BLaER1 treated with 17β-estradiol and CSF1 and Interleukin-3, amounts not matched to agents 10 nM and 100 nM (cell line): ENCODE measurements around the gene MAPK7.

Experiments used
- H3K27ac ChIP-seq, 11 experiments: shearing (Covaris generic); formaldehyde crosslinking; 2 replicates each; pipeline ENCODE4 v1.8.1; 2022
- H3K27me3 ChIP-seq, 11 experiments: shearing (Covaris generic); formaldehyde crosslinking; 2 replicates each; pipeline ENCODE4 v1.8.1; 2022
- H3K36me3 ChIP-seq, 11 experiments: shearing (Covaris generic); formaldehyde crosslinking; 2 replicates each; pipeline ENCODE4 v1.8.1; 2022
- H3K4me1 ChIP-seq, 10 experiments: shearing (Covaris generic); formaldehyde crosslinking; 2 replicates each; pipeline ENCODE4 v1.8.1; 2022
- H3K4me2 ChIP-seq, 11 experiments: shearing (Covaris generic); formaldehyde crosslinking; 2 replicates each; pipeline ENCODE4 v1.8.1; 2022
- H3K4me3 ChIP-seq, 10 experiments: shearing (Covaris generic); formaldehyde crosslinking; 2 replicates each; pipeline ENCODE4 v1.8.1; 2022
- H3K9ac ChIP-seq, 11 experiments: shearing (Covaris generic); formaldehyde crosslinking; 2 replicates each; pipeline ENCODE4 v1.8.1; 2022
- H3K9me3 ChIP-seq, 11 experiments: shearing (Covaris generic); formaldehyde crosslinking; replicated peaks in 1 of 11; 2 replicates each; pipeline ENCODE4 v1.8.1; 2022
- H4K20me1 ChIP-seq, 11 experiments: shearing (Covaris generic); formaldehyde crosslinking; 2 replicates each; pipeline ENCODE4 v1.8.1; 2022
- Cebpa-rat ChIP-seq, 11 experiments: shearing (Covaris generic); IDR thresholded peaks; 2 replicates each; pipeline ENCODE4 v1.8.1; 2022

MAPK7 gene

DNA sequence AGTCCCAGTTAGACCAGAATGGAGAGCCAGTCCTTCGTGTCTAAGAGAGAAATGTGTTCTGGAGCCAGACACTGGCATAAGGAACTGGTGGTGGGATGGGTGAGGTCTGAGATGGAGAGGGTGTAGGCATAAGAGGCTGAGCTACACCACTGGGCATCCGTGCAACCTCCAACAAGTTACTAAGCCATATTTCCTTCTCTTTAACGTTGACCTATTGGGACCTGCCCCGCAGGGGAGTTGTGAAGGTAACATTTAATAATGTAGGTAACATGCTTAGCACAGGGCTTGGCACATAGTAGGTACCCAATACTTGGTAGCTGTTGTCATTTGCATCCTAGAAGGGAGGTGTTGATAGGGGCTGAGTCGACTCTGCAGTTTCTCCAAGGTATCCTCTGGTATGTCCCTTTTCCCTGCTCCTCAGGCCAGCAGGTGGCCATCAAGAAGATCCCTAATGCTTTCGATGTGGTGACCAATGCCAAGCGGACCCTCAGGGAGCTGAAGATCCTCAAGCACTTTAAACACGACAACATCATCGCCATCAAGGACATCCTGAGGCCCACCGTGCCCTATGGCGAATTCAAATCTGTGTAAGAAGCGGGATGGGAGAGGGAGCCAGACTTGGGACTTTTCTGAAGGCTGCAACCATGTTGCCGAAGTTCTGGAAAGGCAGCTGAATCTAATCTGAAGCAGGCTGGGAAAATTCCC, 1.2 kb downstream of the MAPK7 start:
- Histone ChIP-seq H3K9me3 (no peaks in the 10 kb centered on the region), H4K20me1 (peaks cover 0 to 54% (median 24%) of the 10 kb centered on the region in 11 experiments; a peak in 11 of 22 replicates), H3K4me2 (peak overlapping the region; percentile 85 to 100 (median 98)), H3K4me1 (peaks cover 27 to 41% (median 32%) of the 10 kb centered on the region in 10 experiments), H3K9ac (peak overlapping the region; percentile 81 to 90 (median 86); a peak in 18 of 22 replicates), H3K4me3 (peak overlapping the region; percentile 68 to 93 (median 80)), H3K36me3 (peaks cover 33 to 53% (median 47%) of the 10 kb centered on the region in 11 experiments), H3K27me3 (peaks cover 0 to under 1% (median 0%) of the 10 kb centered on the region in 11 experiments; a peak in 1 of 22 replicates), H3K27ac (peak overlapping the region in 2 of 11 experiments; percentile 76 to 94; a peak in 5 of 22 replicates)
- no peak for TF ChIP-seq Cebpa-rat (IDR thresholded peaks at IDR 0.05)

DNA sequence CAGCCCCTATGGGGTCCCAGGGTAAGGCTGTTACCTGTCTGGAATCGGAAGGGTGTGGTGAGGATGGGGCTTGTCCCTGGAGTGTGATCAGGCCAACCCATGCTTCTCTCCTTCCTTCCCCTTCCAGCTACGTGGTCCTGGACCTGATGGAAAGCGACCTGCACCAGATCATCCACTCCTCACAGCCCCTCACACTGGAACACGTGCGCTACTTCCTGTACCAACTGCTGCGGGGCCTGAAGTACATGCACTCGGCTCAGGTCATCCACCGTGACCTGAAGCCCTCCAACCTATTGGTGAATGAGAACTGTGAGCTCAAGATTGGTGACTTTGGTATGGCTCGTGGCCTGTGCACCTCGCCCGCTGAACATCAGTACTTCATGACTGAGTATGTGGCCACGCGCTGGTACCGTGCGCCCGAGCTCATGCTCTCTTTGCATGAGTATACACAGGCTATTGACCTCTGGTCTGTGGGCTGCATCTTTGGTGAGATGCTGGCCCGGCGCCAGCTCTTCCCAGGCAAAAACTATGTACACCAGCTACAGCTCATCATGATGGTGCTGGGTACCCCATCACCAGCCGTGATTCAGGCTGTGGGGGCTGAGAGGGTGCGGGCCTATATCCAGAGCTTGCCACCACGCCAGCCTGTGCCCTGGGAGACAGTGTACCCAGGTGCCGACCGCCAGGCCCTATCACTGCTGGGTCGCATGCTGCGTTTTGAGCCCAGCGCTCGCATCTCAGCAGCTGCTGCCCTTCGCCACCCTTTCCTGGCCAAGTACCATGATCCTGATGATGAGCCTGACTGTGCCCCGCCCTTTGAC, 2.4 kb downstream of the MAPK7 start:
- Histone ChIP-seq H3K4me2 (no peak overlapping the region), H3K4me3 (no peak overlapping the region), H3K4me1 (peaks cover 35 to 49% (median 43%) of the 10 kb centered on the region in 10 experiments), H3K27me3 (no peaks in the 10 kb centered on the region), H4K20me1 (peaks cover 0 to 62% (median 24%) of the 10 kb centered on the region in 11 experiments; a peak in 14 of 22 replicates), H3K27ac (no peak overlapping the region), H3K9me3 (no peaks in the 10 kb centered on the region), H3K36me3 (peaks cover 33 to 65% (median 47%) of the 10 kb centered on the region in 11 experiments), H3K9ac (no peak overlapping the region)
- no peak for TF ChIP-seq Cebpa-rat (IDR thresholded peaks at IDR 0.05)

DNA sequence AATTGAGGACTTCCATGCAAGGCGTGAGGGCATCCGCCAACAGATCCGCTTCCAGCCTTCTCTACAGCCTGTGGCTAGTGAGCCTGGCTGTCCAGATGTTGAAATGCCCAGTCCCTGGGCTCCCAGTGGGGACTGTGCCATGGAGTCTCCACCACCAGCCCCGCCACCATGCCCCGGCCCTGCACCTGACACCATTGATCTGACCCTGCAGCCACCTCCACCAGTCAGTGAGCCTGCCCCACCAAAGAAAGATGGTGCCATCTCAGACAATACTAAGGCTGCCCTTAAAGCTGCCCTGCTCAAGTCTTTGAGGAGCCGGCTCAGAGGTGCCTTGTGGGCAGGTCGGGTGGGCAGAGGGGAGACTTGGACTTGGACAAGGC, 3.1 kb downstream of the MAPK7 start:
- Histone ChIP-seq H3K27me3 (no peaks in the 10 kb centered on the region), H3K36me3 (peaks cover 33 to 67% (median 47%) of the 10 kb centered on the region in 11 experiments), H3K4me1 (peaks cover 39 to 54% (median 45%) of the 10 kb centered on the region in 10 experiments), H4K20me1 (peaks cover 0 to 62% (median 24%) of the 10 kb centered on the region in 11 experiments; a peak in 14 of 22 replicates), H3K4me3 (no peak overlapping the region), H3K27ac (no peak overlapping the region), H3K9me3 (no peaks in the 10 kb centered on the region), H3K4me2 (no peak overlapping the region), H3K9ac (no peak overlapping the region)
- TF ChIP-seq Cebpa-rat (IDR thresholded peaks at IDR 0.05): no peak

DNA sequence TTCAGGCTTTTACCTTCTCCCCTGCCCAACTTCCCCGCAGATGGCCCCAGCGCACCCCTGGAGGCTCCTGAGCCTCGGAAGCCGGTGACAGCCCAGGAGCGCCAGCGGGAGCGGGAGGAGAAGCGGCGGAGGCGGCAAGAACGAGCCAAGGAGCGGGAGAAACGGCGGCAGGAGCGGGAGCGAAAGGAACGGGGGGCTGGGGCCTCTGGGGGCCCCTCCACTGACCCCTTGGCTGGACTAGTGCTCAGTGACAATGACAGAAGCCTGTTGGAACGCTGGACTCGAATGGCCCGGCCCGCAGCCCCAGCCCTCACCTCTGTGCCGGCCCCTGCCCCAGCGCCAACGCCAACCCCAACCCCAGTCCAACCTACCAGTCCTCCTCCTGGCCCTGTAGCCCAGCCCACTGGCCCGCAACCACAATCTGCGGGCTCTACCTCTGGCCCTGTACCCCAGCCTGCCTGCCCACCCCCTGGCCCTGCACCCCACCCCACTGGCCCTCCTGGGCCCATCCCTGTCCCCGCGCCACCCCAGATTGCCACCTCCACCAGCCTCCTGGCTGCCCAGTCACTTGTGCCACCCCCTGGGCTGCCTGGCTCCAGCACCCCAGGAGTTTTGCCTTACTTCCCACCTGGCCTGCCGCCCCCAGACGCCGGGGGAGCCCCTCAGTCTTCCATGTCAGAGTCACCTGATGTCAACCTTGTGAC, 3.6 kb downstream of the MAPK7 start:
- no peak overlapping the region for H3K9ac ChIP-seq
- no peak overlapping the region for H3K4me3 ChIP-seq
- peaks cover 39 to 56% (median 45%) of the 10 kb centered on the region in 10 experiments for H3K4me1 ChIP-seq
- TF ChIP-seq Cebpa-rat (IDR thresholded peaks at IDR 0.05): no peak
- no peaks in the 10 kb centered on the region for H3K27me3 ChIP-seq
- no peaks in the 10 kb centered on the region for H3K9me3 ChIP-seq
- peaks cover 33 to 67% (median 47%) of the 10 kb centered on the region in 11 experiments for H3K36me3 ChIP-seq
- H3K27ac ChIP-seq: no peak overlapping the region
- no peak overlapping the region; a peak in 1 of 22 replicates for H3K4me2 ChIP-seq
- peaks cover 0 to 62% (median 24%) of the 10 kb centered on the region in 11 experiments; a peak in 14 of 22 replicates for H4K20me1 ChIP-seq

DNA sequence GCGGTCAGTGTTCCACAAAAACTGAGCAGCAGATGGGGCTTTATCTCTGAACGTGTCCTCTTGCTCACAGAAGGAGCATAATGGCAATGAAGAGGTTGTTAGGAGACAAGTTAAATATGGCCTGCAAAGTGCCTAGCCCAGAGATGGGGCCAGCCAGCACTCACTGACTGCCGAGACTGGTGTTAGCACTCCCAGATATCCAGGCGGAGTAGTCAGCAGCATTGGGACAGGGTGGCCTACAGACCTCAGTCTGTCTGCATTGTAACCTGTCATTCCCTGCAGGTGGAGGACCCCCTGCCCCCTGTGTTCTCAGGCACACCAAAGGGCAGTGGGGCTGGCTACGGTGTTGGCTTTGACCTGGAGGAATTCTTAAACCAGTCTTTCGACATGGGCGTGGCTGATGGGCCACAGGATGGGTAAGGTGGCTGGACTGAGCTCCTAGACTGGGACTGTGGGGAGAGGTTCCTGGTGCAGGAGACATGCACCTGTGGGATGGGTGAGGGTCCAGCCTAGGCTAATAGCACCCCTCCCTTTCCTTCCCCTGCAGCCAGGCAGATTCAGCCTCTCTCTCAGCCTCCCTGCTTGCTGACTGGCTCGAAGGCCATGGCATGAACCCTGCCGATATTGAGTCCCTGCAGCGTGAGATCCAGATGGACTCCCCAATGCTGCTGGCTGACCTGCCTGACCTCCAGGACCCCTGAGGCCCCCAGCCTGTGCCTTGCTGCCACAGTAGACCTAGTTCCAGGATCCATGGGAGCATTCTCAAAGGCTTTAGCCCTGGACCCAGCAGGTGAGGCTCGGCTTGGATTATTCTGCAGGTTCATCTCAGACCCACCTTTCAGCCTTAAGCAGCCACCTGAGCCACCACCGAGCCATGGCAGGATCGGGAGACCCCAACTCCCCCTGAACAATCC, 4.5 kb downstream of the MAPK7 start:
- Histone ChIP-seq H3K9me3 (no peaks in the 10 kb centered on the region), H3K27me3 (no peaks in the 10 kb centered on the region), H4K20me1 (peaks cover 0 to 62% (median 24%) of the 10 kb centered on the region in 11 experiments; a peak in 14 of 22 replicates), H3K4me2 (peak overlapping the region in 1 of 11 experiments; percentile 5; a peak in 2 of 22 replicates), H3K9ac (no peak overlapping the region), H3K4me3 (no peak overlapping the region), H3K27ac (no peak overlapping the region), H3K4me1 (peaks cover 39 to 59% (median 49%) of the 10 kb centered on the region in 10 experiments), H3K36me3 (peaks cover 33 to 67% (median 47%) of the 10 kb centered on the region in 11 experiments)
- no peak for TF ChIP-seq Cebpa-rat (IDR thresholded peaks at IDR 0.05)

DNA sequence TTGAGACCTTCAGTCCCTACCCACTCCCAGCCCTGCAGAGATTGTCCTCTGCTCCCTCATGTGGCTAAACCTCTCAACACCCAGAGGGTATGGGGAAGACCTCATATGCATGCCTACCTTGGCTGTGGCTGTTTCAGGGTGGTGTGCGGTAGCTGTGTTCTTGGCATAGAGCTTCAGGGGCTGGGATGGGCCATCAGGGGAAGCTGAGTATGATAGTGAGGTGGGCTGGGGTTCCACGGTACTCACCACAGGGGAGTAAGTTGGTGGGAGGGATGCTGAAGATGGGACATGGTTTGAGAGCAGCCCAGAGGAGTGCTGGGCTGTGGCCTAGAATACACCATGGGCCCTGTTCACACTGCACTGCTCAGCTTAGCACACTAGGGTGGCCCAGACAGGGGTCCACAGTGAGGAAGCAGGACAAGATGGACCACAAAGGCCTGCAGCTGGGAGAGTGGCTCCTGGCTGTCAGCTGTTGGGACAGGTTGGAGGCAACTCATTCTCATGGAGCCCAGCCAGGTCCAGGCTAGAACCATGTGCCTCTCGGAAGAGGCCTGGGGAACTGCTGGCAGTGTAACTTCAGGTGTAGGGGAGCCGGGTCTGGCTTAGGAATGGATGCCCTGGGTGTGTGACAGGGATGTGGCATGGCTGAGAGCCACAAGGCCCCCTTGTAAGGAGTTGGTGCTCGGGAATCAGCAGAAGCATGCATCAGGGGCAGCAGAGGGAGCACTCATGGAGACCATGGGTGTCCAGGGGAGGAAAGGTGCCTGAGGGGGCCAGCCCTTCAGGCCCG, 5.6 kb downstream of the MAPK7 start:
- H3K4me2 ChIP-seq: peak overlapping the region; percentile 14 to 68 (median 48); a peak in 20 of 22 replicates
- peak overlapping the region in 4 of 11 experiments; percentile 14 to 53 (median 23); a peak in 4 of 22 replicates for H3K9ac ChIP-seq
- H3K9me3 ChIP-seq: no peaks in the 10 kb centered on the region
- H3K27ac ChIP-seq: peak overlapping the region in 4 of 11 experiments; percentile 47 to 54 (median 52); a peak in 5 of 22 replicates
- no peaks in the 10 kb centered on the region for H3K27me3 ChIP-seq
- peaks cover 36 to 56% (median 48%) of the 10 kb centered on the region in 10 experiments for H3K4me1 ChIP-seq
- no peak for TF ChIP-seq Cebpa-rat (IDR thresholded peaks at IDR 0.05)
- H3K4me3 ChIP-seq: no peak overlapping the region
- H3K36me3 ChIP-seq: peaks cover 33 to 67% (median 47%) of the 10 kb centered on the region in 11 experiments
- H4K20me1 ChIP-seq: peaks cover 0 to 62% (median 24%) of the 10 kb centered on the region in 11 experiments; a peak in 14 of 22 replicates

DNA sequence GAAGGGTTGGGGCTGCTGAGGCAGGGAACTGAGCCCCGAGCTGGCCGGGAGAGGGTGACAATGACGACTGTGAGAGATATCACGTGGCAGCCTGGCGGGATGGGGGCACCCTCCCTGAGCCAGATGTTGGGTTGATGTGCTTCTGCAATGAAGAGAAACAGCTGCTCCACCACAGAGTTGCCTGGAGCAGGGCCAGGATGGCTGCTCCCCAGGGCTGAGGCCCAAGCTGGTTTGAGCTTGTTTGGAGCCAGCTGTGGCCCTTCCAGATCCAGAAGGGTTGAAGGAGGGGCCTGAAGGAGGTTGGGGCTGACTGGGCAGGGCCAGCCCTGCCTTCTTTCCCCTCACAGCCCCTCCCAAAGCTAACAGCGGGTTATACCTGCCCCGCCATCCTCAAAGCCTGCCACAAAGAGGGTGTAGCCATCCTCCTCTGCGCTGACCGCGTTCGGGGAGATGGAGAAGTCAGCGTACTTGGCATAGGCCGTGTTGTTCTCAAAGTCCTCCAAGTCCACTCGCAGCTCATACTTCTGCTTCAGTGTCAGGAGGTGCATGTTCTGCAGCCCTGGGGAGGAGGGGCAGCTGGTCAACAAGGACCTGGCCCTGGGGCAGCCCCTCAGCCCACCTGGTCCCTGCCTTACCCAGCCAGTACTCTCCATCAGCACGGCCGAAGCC, 6.6 kb downstream of the MAPK7 start:
- H3K4me2 ChIP-seq: peak overlapping the region; percentile 14 to 68 (median 48); a peak in 20 of 22 replicates
- H3K9me3 ChIP-seq: no peaks in the 10 kb centered on the region
- H3K4me1 ChIP-seq: peaks cover 30 to 47% (median 40%) of the 10 kb centered on the region in 10 experiments
- TF ChIP-seq Cebpa-rat (IDR thresholded peaks at IDR 0.05): no peak
- H3K36me3 ChIP-seq: peaks cover 32 to 60% (median 42%) of the 10 kb centered on the region in 11 experiments
- no peaks in the 10 kb centered on the region for H3K27me3 ChIP-seq
- H4K20me1 ChIP-seq: peaks cover 0 to 54% (median 21%) of the 10 kb centered on the region in 11 experiments; a peak in 13 of 22 replicates
- H3K4me3 ChIP-seq: no peak overlapping the region
- peak overlapping the region in 4 of 11 experiments; percentile 47 to 54 (median 52); a peak in 6 of 22 replicates for H3K27ac ChIP-seq
- peak overlapping the region in 3 of 11 experiments; percentile 27 to 53 (median 33); a peak in 4 of 22 replicates for H3K9ac ChIP-seq
